Activated CD8-positive, alpha-beta memory T cell treated with anti-CD3 and anti-CD28 coated beads for 1 hour (primary cell): ENCODE results near the gene SMIM28.

Experiments
- DNase-seq, 2 donors: peaks; one replicate each; pipeline ENCODE4 v3.0.0-alpha.2; 2020; ENCODE audit warnings: low read depth in 1 of 2; ENCODE audit errors: extremely low read depth in 1 of 2

The SMIM28 gene

GRCh38 chr6:138427701-138428100 is 50.0 kb downstream of the SMIM28 start:
- DNase-seq, result no peak

DNA sequence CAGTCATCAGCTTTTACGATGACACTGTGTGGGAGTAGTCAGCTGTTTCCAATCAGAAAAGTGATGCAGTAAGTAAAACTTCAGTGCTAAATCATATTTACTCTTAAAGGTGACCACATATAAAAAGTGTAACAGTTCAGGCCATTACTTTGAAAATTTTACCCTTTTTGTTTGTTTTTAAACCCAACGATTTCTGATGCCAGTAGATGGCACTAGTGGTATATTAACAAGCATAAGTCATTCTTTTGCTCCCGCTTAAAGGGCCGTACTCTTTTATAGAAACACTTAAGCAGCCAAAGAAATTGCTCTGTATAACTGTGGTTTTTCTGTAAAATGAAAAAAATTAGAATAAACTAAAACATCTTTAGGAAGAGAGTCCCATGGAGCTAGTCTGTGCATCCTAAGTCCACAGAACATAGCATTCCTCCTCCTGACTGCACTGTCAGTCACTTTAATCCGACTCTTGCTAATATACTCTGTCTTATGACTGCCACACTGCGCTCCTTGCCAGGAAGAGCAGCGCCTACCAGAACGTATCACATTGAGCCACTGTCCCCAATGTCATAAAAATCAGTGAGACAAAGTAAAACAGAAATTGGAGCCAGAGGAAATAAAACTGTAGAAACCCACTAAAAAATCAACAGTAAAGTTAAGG is 51.4 kb downstream of the SMIM28 start:
- DNase-seq, result no peak

GRCh38 chr6:138429761-138430160 is 52.1 kb downstream of the SMIM28 start:
- no peak for DNase-seq

DNA sequence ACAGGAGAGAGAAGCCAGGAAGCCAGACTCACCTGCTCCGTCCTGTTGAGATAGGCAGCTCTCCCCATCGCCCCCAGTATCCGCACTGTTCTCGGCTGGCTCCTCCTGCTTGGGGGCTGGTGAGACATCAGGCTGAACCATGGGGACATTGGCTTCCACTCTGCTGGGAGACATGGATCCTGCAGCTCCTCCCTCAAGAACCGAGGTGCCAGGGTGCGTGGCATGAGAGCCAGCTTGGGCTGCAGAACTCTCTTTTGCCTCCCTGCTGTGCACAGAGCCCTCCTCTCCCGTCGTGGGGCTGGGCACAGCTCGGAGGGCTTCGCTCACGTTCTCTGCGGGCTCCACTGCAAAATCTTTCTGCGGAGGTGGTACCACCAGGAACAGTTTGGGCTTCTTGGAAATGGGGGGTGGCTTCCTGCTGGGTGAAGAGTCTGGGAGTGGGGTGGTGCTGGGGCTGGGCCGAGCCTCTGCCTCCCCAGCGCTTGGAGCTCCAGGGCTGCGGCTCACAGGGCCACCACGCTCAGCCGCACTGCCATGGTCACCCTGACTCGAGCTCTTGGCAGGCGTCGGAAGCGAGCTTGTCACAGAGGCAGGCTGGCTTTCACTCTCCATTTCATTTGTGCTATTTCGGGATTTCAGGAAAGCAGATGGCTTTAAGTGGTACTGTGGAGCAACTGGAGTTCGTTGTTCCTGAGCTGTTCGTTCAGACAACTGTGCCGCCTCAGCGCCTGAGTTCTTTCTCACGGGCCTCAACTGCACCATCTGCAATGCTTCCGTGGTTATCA is 52.8 kb downstream of the SMIM28 start:
- no peak for DNase-seq

DNA sequence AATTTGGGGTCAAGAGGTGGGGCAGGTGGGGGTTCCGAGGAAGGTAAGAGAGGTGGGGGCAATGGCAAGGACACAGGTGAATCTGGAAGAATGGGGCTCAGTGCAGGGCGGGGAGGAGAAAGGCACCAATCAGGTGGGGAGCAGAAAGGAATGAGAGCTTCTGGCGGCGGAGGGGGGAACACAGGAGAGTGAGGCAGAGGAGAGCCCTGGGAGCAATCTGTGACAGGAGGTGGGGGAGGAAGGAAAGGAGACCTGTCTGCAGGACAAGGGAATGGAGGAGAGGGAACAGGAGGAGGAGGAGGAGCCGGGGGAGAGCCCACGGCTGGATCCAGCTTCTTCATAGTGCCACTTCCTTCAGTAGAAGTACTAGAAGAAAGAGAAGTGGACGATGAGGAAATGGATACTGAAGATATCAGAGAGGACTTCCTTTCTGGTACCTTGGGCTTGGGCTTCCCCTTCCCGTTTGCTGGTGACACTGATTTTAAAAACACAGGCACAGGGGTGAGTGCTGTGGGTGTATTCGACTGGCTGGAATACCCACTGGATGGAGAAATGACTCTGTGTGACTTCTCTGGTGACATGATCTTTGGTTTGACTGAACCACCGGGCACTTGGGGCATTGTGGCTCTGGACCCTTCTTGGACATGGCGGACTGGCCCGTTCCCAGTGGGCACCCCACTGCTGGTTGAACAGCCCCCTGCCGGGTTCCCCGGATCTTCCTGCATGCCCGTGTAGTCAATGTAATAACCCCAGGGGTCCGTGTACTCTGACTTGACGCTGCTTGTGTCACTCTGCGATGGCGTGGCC is 53.8 kb downstream of the SMIM28 start:
- no peak for DNase-seq

GRCh38 chr6:138432063-138432356 is 54.3 kb downstream of the SMIM28 start:
- DNase-seq, result no peak
